Endothelial cell of umbilical vein (primary cell): ENCODE data around the gene SPTB. TPM values are rescaled to one million over a fixed set of nuclear protein-coding genes. Genes with fewer than 3 reads are reported as not detected.

Source experiments
- BruUV-seq: library from RNA; stranded (reverse); fragments of 400-500 nt; replicated peaks from 2 replicates; lab custom pipeline; 2021; lab: Mats Ljungman, UMichigan
- CTCF ChIA-PET: fragments of 300-600, 350-600 bp; sonication (Branson Sonifier 250); formaldehyde crosslinking; loops from one replicate; lab custom pipeline; 2021; ENCODE audit warnings: antibody characterized with exemption, inconsistent platforms; lab: Charles Lee
- POLR2A ChIA-PET: fragments of 300-600, 350-600 bp; sonication (Branson Sonifier 250); formaldehyde crosslinking; loops from one replicate; lab custom pipeline; 2021; ENCODE audit warnings: antibody characterized with exemption, inconsistent platforms; lab: Charles Lee
- DNase-seq: peaks from one replicate; pipeline ENCODE4 v3.0.0-alpha.2; 2011; ENCODE audit warnings: low read depth, low spot score
- FAIRE-seq: peaks from 2 replicates; lab custom pipeline; 2011; peaks lifted over from hg19 to GRCh38; lab: Jason Lieb, UNC
- H2AFZ ChIP-seq: 2 replicates; pipeline ENCODE4 v1.6.0; 2012; ENCODE audit warnings: low read depth, low read length, control low read depth, inconsistent platforms
- H3K27ac ChIP-seq: 2 replicates; pipeline ENCODE4 v1.5.1; 2011; ENCODE audit warnings: low read depth, mild to moderate bottlenecking, control low read depth, low read length, moderate library complexity; ENCODE audit not compliant: insufficient read depth
- H3K27me3 ChIP-seq, 2 experiments: 2 replicates each; pipeline versions ENCODE4 v1.6.0 to v1.6.1; 2011; ENCODE audit warnings: low read length in 2 of 2, mixed read lengths in 1 of 2; ENCODE audit not compliant: control insufficient read depth in 2 of 2, insufficient read depth in 2 of 2
- H3K36me3 ChIP-seq, 2 experiments: 2 replicates in 1 of 2; 3 replicates in 1 of 2; pipeline ENCODE4 v1.5.1; 2011; ENCODE audit warnings: low read length in 2 of 2, mild to moderate bottlenecking in 1 of 2, moderate library complexity in 1 of 2; ENCODE audit not compliant: control insufficient read depth in 2 of 2, insufficient read depth in 2 of 2; ENCODE audit errors: extremely low read depth in 1 of 2
- H3K4me1 ChIP-seq: 3 replicates; pipeline ENCODE4 v1.5.1; 2011; ENCODE audit warnings: mild to moderate bottlenecking, low read length; ENCODE audit not compliant: control insufficient read depth, insufficient read depth; ENCODE audit errors: extremely low read depth
- H3K4me2 ChIP-seq: 2 replicates; pipeline ENCODE4 v1.6.1; 2011; ENCODE audit warnings: low read length, control low read depth, mixed read lengths; ENCODE audit not compliant: insufficient read depth
- H3K4me3 ChIP-seq, 3 experiments: fragments of 200-600 bp in 1 of 3; sonication (generic), shearing (Covaris generic) in 1 of 3; replicated peaks in 1 of 3; 2 replicates each; pipeline ENCODE4 v1.5.1; 2011 to 2016; ENCODE audit warnings: control low read depth in 3 of 3, low read length in 3 of 3, mild to moderate bottlenecking in 2 of 3, inconsistent platforms in 1 of 3, low read depth in 1 of 3, moderate library complexity in 1 of 3; ENCODE audit not compliant: insufficient read depth in 1 of 3
- H3K79me2 ChIP-seq: 2 replicates; pipeline ENCODE4 v1.6.0; 2012; ENCODE audit warnings: low read length, inconsistent platforms; ENCODE audit not compliant: control insufficient read depth, insufficient read depth
- H3K9ac ChIP-seq: replicated peaks from 2 replicates; pipeline ENCODE3; 2011; ENCODE audit warnings: low read length, control low read depth; ENCODE audit not compliant: insufficient read depth; ENCODE audit errors: extremely low read depth
- H3K9me1 ChIP-seq: replicated peaks from 3 replicates; pipeline ENCODE4 v1.6.0; 2011; ENCODE audit warnings: mild to moderate bottlenecking, low read length; ENCODE audit not compliant: control insufficient read depth, insufficient read depth; ENCODE audit errors: extremely low read depth
- H3K9me3 ChIP-seq: replicated peaks from 2 replicates; pipeline ENCODE4 v1.5.1; 2012; ENCODE audit warnings: low read length, inconsistent platforms; ENCODE audit not compliant: control insufficient read depth, insufficient read depth
- H4K20me1 ChIP-seq: replicated peaks from 2 replicates; pipeline ENCODE3; 2011; ENCODE audit warnings: mild to moderate bottlenecking, low read length; ENCODE audit not compliant: control insufficient read depth, insufficient read depth; ENCODE audit errors: extremely low read depth
- CTCF ChIP-seq, 2 donors: IDR thresholded peaks; 1 replicate in 1 of 2; 2 replicates in 1 of 2; pipeline ENCODE4 v1.5.1; 2011; ENCODE audit warnings: low read length in 2 of 2, mild to moderate bottlenecking in 2 of 2, moderate library complexity in 2 of 2, control low read depth in 1 of 2, inconsistent platforms in 1 of 2, low read depth in 1 of 2; ENCODE audit not compliant: insufficient read depth in 1 of 2; ENCODE audit errors: extremely low read depth in 1 of 2
- EZH2 ChIP-seq: IDR thresholded peaks from 2 replicates; pipeline ENCODE4 v1.6.1; 2012; ENCODE audit warnings: borderline replicate concordance, low read depth, mild to moderate bottlenecking, moderate library complexity, low read length, inconsistent platforms; ENCODE audit not compliant: severe bottlenecking
- FOS ChIP-seq: IDR thresholded peaks from 2 replicates; pipeline ENCODE4 v1.6.1; 2011; ENCODE audit warnings: mild to moderate bottlenecking, low read length, moderate library complexity, borderline replicate concordance; ENCODE audit not compliant: insufficient read depth
- GATA2 ChIP-seq: IDR thresholded peaks from 2 replicates; pipeline ENCODE4 v1.7.0; 2011; ENCODE audit warnings: low read depth, mild to moderate bottlenecking, moderate library complexity, mixed read lengths, low read length; ENCODE audit not compliant: insufficient read length, insufficient read depth
- JUN ChIP-seq: IDR thresholded peaks from 2 replicates; pipeline ENCODE4 v1.6.1; 2011; ENCODE audit warnings: borderline replicate concordance, low read depth; ENCODE audit not compliant: insufficient read length, insufficient read depth
- MAX ChIP-seq: IDR thresholded peaks from 2 replicates; pipeline ENCODE4 v1.6.1; 2011; ENCODE audit not compliant: insufficient read depth, insufficient read length
- MYC ChIP-seq: IDR thresholded peaks from one replicate; pipeline ENCODE4 v1.6.1; 2011; ENCODE audit warnings: mild to moderate bottlenecking, low read depth, low read length
- POLR2A ChIP-seq: IDR thresholded peaks from 2 replicates; pipeline ENCODE4 v1.6.1; 2012; ENCODE audit warnings: low read depth, mild to moderate bottlenecking, control low read depth, low read length
- POLR2AphosphoS5 ChIP-seq: IDR thresholded peaks from 2 replicates; pipeline ENCODE4 v1.6.1; 2012; ENCODE audit warnings: low read depth, mild to moderate bottlenecking, control low read depth, low read length, moderate library complexity; ENCODE audit not compliant: insufficient read depth
- dilution Hi-C: fragments of 300-500 bp; cut with MboI; formaldehyde crosslinking; loops from one replicate; pipeline ENCODE4 v1.15.0; 2019; ENCODE audit warnings: low sequenced_read_pairs; ENCODE audit not compliant: extremely low pct_ligation_motif_present
- intact Hi-C: fragments of 100-400 bp; cut with micrococcal nuclease; formaldehyde crosslinking; loops from one replicate; pipeline ENCODE4 v1.10.0; 2022
- polyA plus RNA-seq, 4 experiments: library from polyadenylated mRNA; depleted of rRNA in 3 of 4; stranded (reverse) in 3 of 4; unstranded in 1 of 4; fragments of >200 nt; gene quantifications; 2 replicates each; pipeline versions ENCODE4 v1.2.1 to v1.2.3, GENCODE V29; 2011 to 2012; ENCODE audit warnings: missing spikeins in 1 of 4
- total RNA-seq: library from RNA; stranded (reverse); gene quantifications from 2 replicates; pipeline ENCODE4 v1.2.3, GENCODE V29; 2021

Gene SPTB
- total and polyA plus RNA-seq, 2 donors (not counting 3 experiments of a cell fraction or from before 2014, with no cell fraction given) = 0.03 to 0.07 TPM

- Histone ChIP-seq H3K27ac (no peak overlapping the region), H3K36me3 (no peaks in the 10 kb centered on the region), H3K9me1 (no peaks in the 10 kb centered on the region), H3K4me2 (no peak overlapping the region), H3K79me2 (no peaks in the 10 kb centered on the region), H3K27me3 (peaks cover 30 to 39% of the 10 kb centered on the region in 2 experiments), H2AFZ (no peak overlapping the region), H4K20me1 (no peaks in the 10 kb centered on the region), H3K4me1 (no peaks in the 10 kb centered on the region), H3K9me3 (no peaks in the 10 kb centered on the region), H3K9ac (no peak overlapping the region), H3K4me3 (no peak overlapping the region)
- no peak for TF ChIP-seq FOS
- no peak for TF ChIP-seq POLR2AphosphoS5
- no peak for TF ChIP-seq MAX
- ChIA-PET POLR2A (no interaction called here), CTCF (interaction anchor here (0.8 to 1.3 kb wide), 3 partner anchors 17 to 220 kb away, joined by 3 to 7 read pairs (median 3); no protein-coding TSS in a partner anchor)
- FAIRE-seq (no peak), DNase-seq (no peak)
- dilution Hi-C loops = no loop called here
- no TSS peak for BruUV-seq
- intact Hi-C loops = no loop called here
Measured at GRCh38 chr14:64848239-64848638, 31.5 kb downstream of the SPTB start.

DNA sequence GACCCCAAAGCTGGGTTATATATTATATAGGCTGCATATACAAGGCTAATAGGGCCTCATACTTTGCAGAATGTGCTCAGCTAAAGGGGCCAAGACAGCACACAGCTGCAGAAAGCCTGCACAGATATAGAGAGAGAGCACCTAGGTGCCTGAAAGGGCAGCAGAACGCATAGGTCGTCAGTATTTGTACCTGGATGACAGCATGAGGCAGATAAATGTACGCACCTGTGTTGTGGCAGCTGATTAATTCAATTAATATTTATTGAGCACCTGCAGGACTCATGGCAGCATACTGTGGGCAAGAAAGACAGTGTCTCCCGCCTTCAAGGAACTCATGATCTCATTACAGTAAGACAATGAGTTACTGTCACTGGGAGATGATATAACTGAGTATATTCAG is 33.4 kb downstream of the SPTB start:
- Histone ChIP-seq H3K27ac (no peak overlapping the region), H3K4me1 (no peaks in the 10 kb centered on the region), H3K9me3 (no peaks in the 10 kb centered on the region), H4K20me1 (no peaks in the 10 kb centered on the region), H3K36me3 (no peaks in the 10 kb centered on the region), H3K27me3 (peaks cover 28 to 40% of the 10 kb centered on the region in 2 experiments), H3K79me2 (no peaks in the 10 kb centered on the region), H2AFZ (no peak overlapping the region), H3K4me3 (no peak overlapping the region), H3K4me2 (no peak overlapping the region), H3K9me1 (no peaks in the 10 kb centered on the region), H3K9ac (no peak overlapping the region)
- DNase-seq (no peak), FAIRE-seq (no peak)
- POLR2A ChIA-PET = no interaction called here
- no peak for TF ChIP-seq POLR2A
- TF ChIP-seq FOS = no peak
- TF ChIP-seq JUN = no peak
- TF ChIP-seq EZH2 = no peak
- no peak for TF ChIP-seq POLR2AphosphoS5
- no peak for TF ChIP-seq CTCF (IDR thresholded peaks at IDR 0.05; ENCODE audit: extremely low read depth in 1 of 2, insufficient read depth in 1 of 2, low read depth in 1 of 2, low read length in 2 of 2)
- TF ChIP-seq MYC = no peak
- TF ChIP-seq GATA2 = no peak
- no peak for TF ChIP-seq MAX
- dilution Hi-C loops = no loop called here
- CTCF ChIA-PET = interaction anchor here (2.7 kb wide), 1 partner anchor 23 kb away, joined by 9 read pairs; no protein-coding TSS in a partner anchor
- intact Hi-C loops = no loop called here
- no TSS peak for BruUV-seq
